Subcutaneous abdominal adipose tissue (tissue), 5 donors: ENCODE data around the gene CBLN3.

Experiments
- H3K27ac ChIP-seq: one replicate; pipeline ENCODE4 v1.7.0; 2013; ENCODE audit warnings: low read depth, mild to moderate bottlenecking, inconsistent platforms, low read length, moderate library complexity
- H3K27me3 ChIP-seq, 5 donors: one replicate each; pipeline ENCODE4 v1.7.0; 2013; ENCODE audit warnings: low read length in 5 of 5, inconsistent platforms in 1 of 5; ENCODE audit not compliant: control insufficient read depth in 5 of 5, insufficient read depth in 4 of 5
- H3K36me3 ChIP-seq, 5 donors: one replicate each; pipeline ENCODE4 v1.7.0; 2013; ENCODE audit warnings: low read length in 5 of 5; ENCODE audit not compliant: control insufficient read depth in 5 of 5, insufficient read depth in 5 of 5
- H3K4me1 ChIP-seq, 5 donors: one replicate each; pipeline ENCODE4 v1.7.0; 2013; ENCODE audit warnings: low read length in 5 of 5, mild to moderate bottlenecking in 3 of 5, moderate library complexity in 1 of 5; ENCODE audit not compliant: control insufficient read depth in 5 of 5, insufficient read depth in 5 of 5
- H3K4me3 ChIP-seq, 5 donors: one replicate each; pipeline ENCODE4 v1.7.0; 2013; ENCODE audit warnings: low read length in 5 of 5, low read depth in 1 of 5
- H3K9ac ChIP-seq, 5 donors: one replicate each; pipeline ENCODE4 v1.7.0; 2013; ENCODE audit warnings: low read length in 5 of 5, mild to moderate bottlenecking in 4 of 5, moderate library complexity in 3 of 5
- H3K9me3 ChIP-seq, 5 donors: one replicate each; pipeline ENCODE4 v1.7.0; 2013; ENCODE audit warnings: low read length in 5 of 5; ENCODE audit not compliant: control insufficient read depth in 5 of 5
- donor health status: healthy.
- donor health status: healthy.
- donor health status: healthy.
- donor health status: healthy.
- donor health status: healthy.

CBLN3 gene

DNA sequence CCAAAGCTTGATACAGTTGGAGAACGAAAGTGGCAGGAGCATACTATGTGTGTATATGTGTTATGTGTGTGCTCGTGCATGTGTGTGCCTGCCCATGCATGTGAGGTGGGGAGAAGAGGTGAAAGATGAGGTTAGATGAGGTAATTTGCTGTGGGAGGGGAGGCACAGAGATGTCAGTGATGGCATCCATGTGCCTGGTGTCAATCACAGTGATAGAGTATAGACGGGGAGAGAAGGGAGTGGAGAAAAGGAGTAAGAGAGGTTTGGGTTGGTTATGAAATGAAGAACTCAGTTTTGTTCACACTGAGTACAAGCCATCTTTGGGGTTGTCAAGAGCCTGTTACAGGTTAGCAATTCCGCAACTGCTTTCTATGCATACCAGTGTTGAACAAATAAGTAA, 45.3 kb downstream of the CBLN3 start:
- H3K9me3 ChIP-seq, result no peaks in the 10 kb centered on the region
- no peak overlapping the region for H3K27ac ChIP-seq
- peaks cover 0 to 3% (median 0%) of the 10 kb centered on the region in 5 donors for H3K4me1 ChIP-seq
- H3K4me3 ChIP-seq, result no peak overlapping the region
- H3K27me3 ChIP-seq, result peaks cover 0 to 6% (median 0%) of the 10 kb centered on the region in 5 donors
- no peak overlapping the region for H3K9ac ChIP-seq
- H3K36me3 ChIP-seq, result no peaks in the 10 kb centered on the region

DNA sequence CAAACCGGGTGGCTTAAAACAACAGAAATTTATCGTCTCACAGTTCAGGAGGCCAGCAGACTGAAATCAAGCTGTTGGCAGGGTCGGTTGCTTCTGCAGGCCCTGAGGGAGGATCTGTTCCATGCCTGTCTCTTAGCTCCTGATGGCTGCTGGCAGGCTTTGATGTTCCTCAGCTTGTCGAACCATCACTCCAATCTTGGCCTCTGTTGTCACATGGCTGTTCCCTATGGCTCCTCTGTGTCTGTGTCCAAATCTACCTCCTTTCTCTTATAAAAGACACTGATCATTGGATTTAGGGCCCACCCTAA, 47.5 kb downstream of the CBLN3 start:
- Histone ChIP-seq H3K4me3 (no peak overlapping the region), H3K4me1 (no peaks in the 10 kb centered on the region), H3K36me3 (peaks cover 0 to 6% (median 0%) of the 10 kb centered on the region in 5 donors), H3K9ac (no peak overlapping the region), H3K27ac (no peak overlapping the region), H3K27me3 (peaks cover 0 to 6% (median 0%) of the 10 kb centered on the region in 5 donors), H3K9me3 (no peaks in the 10 kb centered on the region)

- Histone ChIP-seq H3K9me3 (no peaks in the 10 kb centered on the region), H3K9ac (no peak overlapping the region), H3K27ac (no peak overlapping the region), H3K4me1 (no peaks in the 10 kb centered on the region), H3K27me3 (peaks cover 0 to 6% (median 0%) of the 10 kb centered on the region in 5 donors), H3K36me3 (peaks cover 0 to 6% (median 0%) of the 10 kb centered on the region in 5 donors), H3K4me3 (no peak overlapping the region)
These were observed 48.0 kb downstream of the CBLN3 start for GRCh38 chr14:24381363-24382063.

- H3K9me3 ChIP-seq, result no peaks in the 10 kb centered on the region
- H3K27ac ChIP-seq, result no peak overlapping the region
- H3K9ac ChIP-seq, result no peak overlapping the region
- H3K4me1 ChIP-seq, result no peaks in the 10 kb centered on the region
- peaks cover 0 to 6% (median 0%) of the 10 kb centered on the region in 5 donors for H3K27me3 ChIP-seq
- no peak overlapping the region for H3K4me3 ChIP-seq
- H3K36me3 ChIP-seq, result peaks cover 0 to 9% (median 6%) of the 10 kb centered on the region in 5 donors
These were observed 49.3 kb downstream of the CBLN3 start for GRCh38 chr14:24379907-24380730.

DNA sequence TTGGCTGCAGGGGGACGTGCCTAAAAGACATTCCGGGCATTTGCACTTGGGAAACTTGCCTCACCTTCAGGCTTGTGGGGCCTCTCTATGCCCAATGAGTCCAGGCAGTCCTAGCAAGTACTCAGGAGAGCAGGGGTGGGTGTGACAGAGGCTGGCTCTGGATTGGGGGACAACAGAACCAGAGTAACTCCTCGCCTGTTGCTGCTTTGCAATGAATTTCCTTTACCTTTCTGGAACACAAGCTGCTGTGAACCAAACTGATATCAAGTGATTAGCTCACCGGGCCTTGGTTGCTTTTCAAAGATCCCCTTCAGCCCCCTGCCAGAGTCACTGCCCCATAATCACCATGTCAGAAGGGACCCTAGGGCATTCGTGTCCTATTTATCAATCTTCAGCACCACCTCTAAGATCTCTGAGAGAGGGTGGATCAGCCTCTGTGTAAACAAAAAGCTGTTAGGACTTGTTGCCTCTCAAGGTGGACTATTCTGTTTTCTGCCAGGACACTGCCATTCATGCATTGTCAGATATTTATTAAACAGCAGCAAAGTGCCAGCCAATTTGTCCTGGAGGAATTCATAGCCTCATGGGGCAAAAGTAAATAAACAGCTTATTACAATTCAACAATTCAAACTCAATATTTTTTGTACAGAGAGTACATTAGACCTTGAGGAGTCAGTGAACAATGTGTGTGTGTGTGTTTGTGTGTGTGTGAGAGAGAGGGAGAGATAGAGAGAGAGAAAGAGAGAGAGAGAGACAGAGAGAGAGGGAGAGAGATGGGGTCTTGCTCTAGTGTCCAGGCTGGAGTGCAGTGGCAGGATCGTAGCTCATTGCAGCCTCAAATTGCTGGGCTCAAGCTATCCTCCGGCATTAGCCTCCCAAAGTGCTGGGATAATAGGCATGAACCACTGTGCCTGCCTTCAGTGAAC, 50.2 kb downstream of the CBLN3 start:
- H3K36me3 ChIP-seq, result peaks cover 0 to 9% (median 6%) of the 10 kb centered on the region in 5 donors
- no peak overlapping the region for H3K4me3 ChIP-seq
- no peaks in the 10 kb centered on the region for H3K4me1 ChIP-seq
- no peaks in the 10 kb centered on the region for H3K9me3 ChIP-seq
- H3K27ac ChIP-seq, result no peak overlapping the region
- H3K27me3 ChIP-seq, result peaks cover 0 to 6% (median 0%) of the 10 kb centered on the region in 5 donors
- no peak overlapping the region for H3K9ac ChIP-seq

- Histone ChIP-seq H3K27me3 (peaks cover 0 to 4% (median 0%) of the 10 kb centered on the region in 5 donors), H3K27ac (no peak overlapping the region), H3K9me3 (no peaks in the 10 kb centered on the region), H3K4me3 (no peak overlapping the region), H3K9ac (no peak overlapping the region), H3K36me3 (peaks cover 0 to 13% (median 6%) of the 10 kb centered on the region in 5 donors), H3K4me1 (no peaks in the 10 kb centered on the region)
These were observed 51.1 kb downstream of the CBLN3 start for GRCh38 chr14:24378327-24378726.

GRCh38 chr14:24377657-24378056, 51.8 kb downstream of the CBLN3 start:
- H3K36me3 ChIP-seq, result peaks cover 0 to 17% (median 6%) of the 10 kb centered on the region in 5 donors
- H3K27ac ChIP-seq, result no peak overlapping the region

DNA sequence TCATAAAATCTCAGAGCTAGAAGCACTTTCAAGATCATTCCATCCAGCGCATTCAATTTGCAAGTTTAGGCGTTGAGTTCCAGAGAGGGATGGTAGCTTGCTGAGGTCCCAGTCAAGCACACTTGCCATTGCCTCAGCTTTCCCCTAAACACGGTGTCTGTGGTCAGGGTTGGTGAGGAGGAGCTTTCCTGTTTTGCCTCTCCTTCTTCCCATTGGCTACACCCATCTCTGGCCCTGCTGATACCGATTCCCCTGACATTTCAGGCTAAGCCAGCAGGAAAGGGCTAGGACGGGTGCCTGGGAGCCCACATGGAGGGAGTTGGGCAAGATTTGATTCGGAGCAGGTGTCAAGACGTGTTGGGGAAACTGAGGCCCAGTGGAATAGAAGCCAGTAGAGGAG, 52.3 kb downstream of the CBLN3 start:
- peaks cover 0 to 4% (median 0%) of the 10 kb centered on the region in 5 donors for H3K27me3 ChIP-seq
- H3K4me3 ChIP-seq, result no peak overlapping the region
- H3K27ac ChIP-seq, result no peak overlapping the region
- peaks cover 0 to 8% (median 4%) of the 10 kb centered on the region in 5 donors for H3K4me1 ChIP-seq
- peaks cover 0 to 17% (median 6%) of the 10 kb centered on the region in 5 donors for H3K36me3 ChIP-seq
- H3K9me3 ChIP-seq, result no peaks in the 10 kb centered on the region
- H3K9ac ChIP-seq, result no peak overlapping the region

More at GRCh38 chr14:24377657-24378056, 51.8 kb downstream of the CBLN3 start:
- H3K9ac ChIP-seq, result no peak overlapping the region
- H3K27me3 ChIP-seq, result peaks cover 0 to 4% (median 0%) of the 10 kb centered on the region in 5 donors
- H3K9me3 ChIP-seq, result no peaks in the 10 kb centered on the region
- H3K4me3 ChIP-seq, result no peak overlapping the region
- H3K4me1 ChIP-seq, result peaks cover 0 to 3% (median 0%) of the 10 kb centered on the region in 5 donors
